HS-5 (cell line): Measurements from ENCODE around the gene ESR1.
"Not testable (repeated sequence)": the region's sequence is repeated elsewhere in the genome, so short reads cannot be mapped to it uniquely, and the experiment has no call there.

Source experiments
- DNase-seq: peaks from one replicate; pipeline ENCODE4 v3.0.0-alpha.2; 2012; ENCODE audit warnings: low read depth

ESR1 gene

GRCh38 chr6:152054441-152054840, 247.0 kb downstream of the ESR1 start:
- DNase-seq = peak; percentile 62

- no peak for DNase-seq
These were observed 248.0 kb downstream of the ESR1 start for GRCh38 chr6:152055517-152055916.

GRCh38 chr6:152057832-152058498, 250.5 kb downstream of the ESR1 start:
- no peak for DNase-seq

- no peak for DNase-seq
These were observed 252.4 kb downstream of the ESR1 start for GRCh38 chr6:152059909-152060308.

GRCh38 chr6:152062476-152062875, 255.0 kb downstream of the ESR1 start:
- no peak for DNase-seq

- DNase-seq = no peak
These were observed 255.9 kb downstream of the ESR1 start for GRCh38 chr6:152063170-152063921.

GRCh38 chr6:152068622-152069261, 261.3 kb downstream of the ESR1 start:
- no peak for DNase-seq

- no peak for DNase-seq
These were observed 263.1 kb downstream of the ESR1 start for GRCh38 chr6:152070556-152070955.

- no peak for DNase-seq
These were observed 263.8 kb downstream of the ESR1 start for GRCh38 chr6:152071318-152071717.

GRCh38 chr6:152071843-152072242, 264.4 kb downstream of the ESR1 start:
- DNase-seq = no peak

GRCh38 chr6:152076242-152076641, 268.8 kb downstream of the ESR1 start:
- not testable (repeated sequence) for DNase-seq

- DNase-seq = no peak
These were observed 270.5 kb downstream of the ESR1 start for GRCh38 chr6:152078001-152078400.

- DNase-seq = no peak
These were observed 271.3 kb downstream of the ESR1 start for GRCh38 chr6:152078804-152079203.

GRCh38 chr6:152085451-152085921, 278.0 kb downstream of the ESR1 start:
- no peak for DNase-seq

- no peak for DNase-seq
These were observed 278.9 kb downstream of the ESR1 start for GRCh38 chr6:152086223-152086873.

- no peak for DNase-seq
These were observed 279.6 kb downstream of the ESR1 start for GRCh38 chr6:152087096-152087495.

- no peak for DNase-seq
These were observed 280.2 kb downstream of the ESR1 start for GRCh38 chr6:152087701-152088100.

- peak; percentile 41 for DNase-seq
These were observed 282.5 kb downstream of the ESR1 start for GRCh38 chr6:152089992-152090391.

GRCh38 chr6:152091201-152091600, 283.7 kb downstream of the ESR1 start:
- DNase-seq = no peak

GRCh38 chr6:152091851-152092341, 284.4 kb downstream of the ESR1 start:
- no peak for DNase-seq

- no peak for DNase-seq
These were observed 286.2 kb downstream of the ESR1 start for GRCh38 chr6:152093711-152094110.

- DNase-seq = no peak
These were observed 286.8 kb downstream of the ESR1 start for GRCh38 chr6:152094276-152094675.
